ENCODE measurements around the gene DOK4.

The DOK4 gene

DNA sequence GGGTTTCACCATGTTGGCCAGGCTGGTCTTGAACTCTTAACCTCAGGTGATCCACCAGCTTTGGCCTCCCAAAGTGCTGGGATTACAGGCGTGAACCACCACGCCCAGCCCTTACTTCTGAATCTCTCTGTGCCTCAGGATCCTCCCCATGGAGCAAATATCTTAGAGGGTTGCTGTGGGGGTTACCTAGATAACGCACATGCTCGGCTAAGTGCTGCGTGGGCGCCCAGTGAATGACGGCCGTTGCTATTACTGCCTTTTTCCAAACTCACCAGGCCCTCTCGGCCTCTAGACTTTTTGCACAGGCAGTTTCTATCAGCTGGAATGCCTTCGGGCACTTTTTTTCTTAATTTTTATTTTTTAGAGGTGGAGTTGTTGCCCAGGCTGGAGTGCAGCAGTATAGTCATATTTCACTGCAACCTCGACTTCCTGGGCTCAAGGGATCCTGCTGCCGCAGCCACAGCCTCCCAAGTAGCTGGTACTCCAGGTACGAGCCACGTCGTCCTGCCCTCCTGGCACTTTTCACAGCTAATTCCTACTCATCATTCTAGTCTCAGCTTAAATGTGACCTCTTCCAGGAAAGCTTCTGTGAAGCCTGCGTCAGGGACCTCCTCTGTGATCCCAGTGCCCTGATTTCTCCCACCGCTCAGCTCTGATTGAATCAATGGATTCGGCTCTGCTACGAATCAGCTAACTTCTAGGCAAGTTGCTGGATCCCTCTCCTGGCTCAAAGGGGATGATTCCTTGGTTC, 41.5 kb upstream of the DOK4 start:
- no peak overlapping the region for H3K4me3 ChIP-seq (ENCODE audit: low read depth, low read length)
- no peak for TF ChIP-seq CTCF (IDR thresholded peaks at IDR 0.05; ENCODE audit: borderline replicate concordance, insufficient read depth, low read depth, low read length)

DNA sequence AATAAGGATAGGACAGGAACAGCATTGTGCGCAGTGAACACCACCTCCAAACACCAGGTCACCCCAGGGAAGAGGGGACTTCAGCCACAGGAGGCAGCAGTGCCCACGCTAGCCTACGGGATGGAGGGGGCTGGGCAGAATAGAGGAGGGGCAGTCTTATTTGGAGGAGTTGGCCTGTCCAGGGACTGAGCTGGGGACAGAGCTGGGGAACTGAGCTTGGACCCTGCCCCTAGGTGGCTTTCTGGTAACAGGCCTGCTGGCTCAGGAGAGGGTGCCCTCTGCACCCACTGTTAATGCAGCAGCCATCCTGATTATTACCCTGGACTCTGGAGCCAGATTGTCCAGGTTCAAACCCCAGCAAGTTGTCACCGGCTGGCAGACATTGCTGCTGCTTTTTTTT, 40.7 kb upstream of the DOK4 start:
- H3K4me3 ChIP-seq (ENCODE audit: low read depth, low read length): no peak overlapping the region
- no peak for TF ChIP-seq CTCF (IDR thresholded peaks at IDR 0.05; ENCODE audit: borderline replicate concordance, insufficient read depth, low read depth, low read length)

DNA sequence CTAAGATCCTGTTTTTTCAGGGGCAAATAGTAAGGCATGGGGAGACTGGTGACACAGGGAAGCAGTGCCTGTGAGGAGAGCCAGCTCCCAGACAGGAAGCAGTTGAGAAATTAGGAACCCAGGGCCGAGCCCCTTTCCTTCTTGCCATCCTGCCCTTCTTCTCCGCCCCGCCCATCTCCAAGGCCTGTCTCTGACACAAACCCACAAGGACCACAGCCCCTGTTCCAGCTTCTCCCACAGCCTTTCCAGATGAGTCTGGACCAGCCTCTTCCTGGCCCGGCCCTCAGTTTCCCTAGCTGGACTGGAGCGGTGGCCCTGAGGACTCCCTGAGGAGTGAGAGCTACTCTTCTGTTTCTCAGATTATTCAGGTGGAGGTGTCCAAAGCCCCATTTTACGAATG, 40.2 kb upstream of the DOK4 start:
- no peak overlapping the region for H3K4me3 ChIP-seq (ENCODE audit: low read depth, low read length)
- no peak for TF ChIP-seq CTCF (IDR thresholded peaks at IDR 0.05; ENCODE audit: borderline replicate concordance, insufficient read depth, low read depth, low read length)

GRCh38 chr16:57525761-57526160, 39.5 kb upstream of the DOK4 start:
- TF ChIP-seq CTCF (IDR thresholded peaks at IDR 0.05; ENCODE audit: borderline replicate concordance, insufficient read depth, low read depth, low read length): no peak

DNA sequence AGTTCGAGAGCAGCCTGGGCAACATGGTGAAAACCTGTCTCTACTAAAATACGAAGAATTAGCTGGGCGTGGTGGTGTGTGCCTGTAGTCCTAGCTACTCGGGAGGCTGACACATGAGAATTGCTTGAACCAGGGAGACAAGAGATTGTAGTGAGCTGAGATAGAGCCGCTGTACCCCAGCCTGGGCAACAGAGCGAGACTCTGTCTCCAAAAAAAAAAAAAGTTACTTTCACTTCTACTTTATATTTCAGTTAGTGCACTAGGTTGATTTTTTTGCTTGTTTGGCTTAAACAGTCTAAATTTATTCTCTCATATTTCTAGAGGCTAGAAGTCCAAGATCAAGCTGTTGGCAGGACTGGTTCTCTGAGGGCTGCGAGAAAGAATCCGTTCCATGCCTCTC, 36.7 kb upstream of the DOK4 start:
- H3K4me3 ChIP-seq (ENCODE audit: low read depth, low read length): no peak overlapping the region
- no peak for TF ChIP-seq CTCF (IDR thresholded peaks at IDR 0.05; ENCODE audit: borderline replicate concordance, insufficient read depth, low read depth, low read length)

More at GRCh38 chr16:57525761-57526160, 39.5 kb upstream of the DOK4 start:
- no peak overlapping the region for H3K4me3 ChIP-seq (ENCODE audit: low read depth, low read length)

DNA sequence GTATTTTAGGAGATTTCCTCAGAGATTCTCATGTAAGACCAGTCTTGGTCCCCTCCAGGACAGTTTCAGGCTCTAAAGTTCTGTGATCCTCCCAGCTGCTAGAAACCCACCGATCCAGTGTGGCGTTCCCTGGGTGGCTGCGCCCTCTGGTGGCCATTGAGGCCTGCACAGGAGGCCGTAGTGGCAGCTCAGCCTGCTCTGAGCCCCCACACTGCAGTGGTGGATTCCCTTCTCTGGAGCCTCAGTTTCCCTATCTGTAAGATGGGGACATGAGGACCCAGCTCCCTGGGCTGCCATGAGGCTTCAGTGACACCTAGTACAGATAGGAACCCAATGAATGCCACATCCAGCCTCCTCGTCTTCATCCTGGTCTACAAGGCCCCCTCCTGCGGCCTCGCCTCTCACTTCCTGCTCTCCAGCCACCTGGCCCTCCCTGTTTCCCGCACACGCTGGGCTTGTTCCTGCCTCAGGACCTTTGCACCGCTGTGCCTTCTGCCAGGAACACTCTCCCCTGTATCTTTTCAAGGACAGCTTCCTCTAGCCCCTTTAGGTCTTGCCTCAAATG, 33.6 kb upstream of the DOK4 start:
- H3K4me3 ChIP-seq (ENCODE audit: low read depth, low read length): no peak overlapping the region
- peak; percentile 98 for TF ChIP-seq CTCF (IDR thresholded peaks at IDR 0.05; ENCODE audit: borderline replicate concordance, insufficient read depth, low read depth, low read length)

- no peak for TF ChIP-seq CTCF (IDR thresholded peaks at IDR 0.05; ENCODE audit: borderline replicate concordance, insufficient read depth, low read depth, low read length)
- H3K4me3 ChIP-seq (ENCODE audit: low read depth, low read length): no peak overlapping the region
Measured at GRCh38 chr16:57518922-57519321, 32.6 kb upstream of the DOK4 start.
